K562 (cell line): Measurements from ENCODE around the gene GNPTAB. TPM values are rescaled to one million over a fixed set of nuclear protein-coding genes. Genes with fewer than 3 reads are reported as not detected.

Experiments
- ASH1L ChIP-seq: fragments of 450-650 bp; IDR thresholded peaks from 2 replicates; pipeline ENCODE4 v1.6.1; 2018; ENCODE audit warnings: borderline replicate concordance, mild to moderate bottlenecking, low read depth; ENCODE audit not compliant: partially characterized antibody
- BRCA1 ChIP-seq, 2 experiments: fragments of 450-650 bp in 1 of 2; sonication (generic) in 1 of 2; formaldehyde crosslinking in 1 of 2; IDR thresholded peaks; 2 replicates each; pipeline versions ENCODE4 v1.5.0 to v1.6.1; 2017 to 2020; ENCODE audit warnings: mild to moderate bottlenecking in 1 of 2, missing genetic modification reagents in 1 of 2
- CHD1 ChIP-seq: fragments of 200-600 bp; sonication (generic); IDR thresholded peaks from one replicate; pipeline ENCODE4 v1.6.1; 2012; ENCODE audit warnings: mild to moderate bottlenecking, moderate library complexity, low read length, inconsistent platforms
- EHMT2 ChIP-seq: fragments of 450-650 bp; IDR thresholded peaks from 2 replicates; pipeline ENCODE4 v1.6.1; 2018; ENCODE audit warnings: antibody characterized with exemption
- ELF4 ChIP-seq: fragments of 450-650 bp; formaldehyde crosslinking; IDR thresholded peaks from 2 replicates; pipeline ENCODE4 v1.4.0; 2022; ENCODE audit warnings: missing genetic modification characterization
- ESRRA ChIP-seq: fragments of 450-650 bp; IDR thresholded peaks from 2 replicates; pipeline ENCODE4 v1.6.1; 2014; ENCODE audit warnings: low read depth, mild to moderate bottlenecking, moderate library complexity, borderline replicate concordance
- FOS ChIP-seq: IDR thresholded peaks from 3 replicates; pipeline ENCODE4 v1.6.1; 2011; ENCODE audit not compliant: insufficient read length; ENCODE audit errors: extremely low read depth
- GTF2A2 ChIP-seq: IDR thresholded peaks from 2 replicates; pipeline ENCODE4 v1.6.1; 2016; ENCODE audit warnings: mild to moderate bottlenecking, missing genetic modification characterization, missing compliant biosample characterization
- HNRNPLL ChIP-seq: fragments of 200-400 bp; formaldehyde crosslinking; IDR thresholded peaks from 2 replicates; pipeline ENCODE4 v1.6.1; 2017; ENCODE audit warnings: low read length, low read depth, mild to moderate bottlenecking; ENCODE audit not compliant: poor library complexity, severe bottlenecking
- JUN ChIP-seq, 2 experiments: sonication (generic) in 1 of 2; formaldehyde crosslinking in 1 of 2; IDR thresholded peaks; 2 replicates each; pipeline versions ENCODE4 v1.6.1 to v1.8.0; 2012 to 2022; ENCODE audit warnings: borderline replicate concordance in 2 of 2, mild to moderate bottlenecking in 2 of 2, improper control_type of control experiment in 1 of 2, low read depth in 1 of 2, low read length in 1 of 2, missing genetic modification reagents in 1 of 2
- PRPF4 ChIP-seq: fragments of 200-400 bp; formaldehyde crosslinking; IDR thresholded peaks from one replicate; pipeline ENCODE4 v1.6.1; 2017; ENCODE audit warnings: low read length, low read depth, mild to moderate bottlenecking; ENCODE audit not compliant: insufficient read depth, poor library complexity, severe bottlenecking
- PTTG1 ChIP-seq: fragments of 450-650 bp; IDR thresholded peaks from 2 replicates; pipeline ENCODE4 v1.6.1; 2016; ENCODE audit warnings: low read depth, mild to moderate bottlenecking, missing genetic modification characterization, missing compliant biosample characterization
- SRSF3 ChIP-seq: fragments of 200-400 bp; formaldehyde crosslinking; IDR thresholded peaks from 2 replicates; pipeline ENCODE4 v1.6.1; 2016; ENCODE audit warnings: mild to moderate bottlenecking, low read length, moderate library complexity; ENCODE audit not compliant: insufficient read depth
- TCF3 ChIP-seq: sonication (generic); formaldehyde crosslinking; IDR thresholded peaks from 2 replicates; pipeline ENCODE4 v1.4.0; 2020; ENCODE audit warnings: mild to moderate bottlenecking, missing genetic modification reagents
- THRAP3 ChIP-seq: fragments of 450-650 bp; IDR thresholded peaks from 2 replicates; pipeline ENCODE4 v1.6.1; 2016; ENCODE audit warnings: mild to moderate bottlenecking, inconsistent platforms, borderline replicate concordance
- TRIM24 ChIP-seq, 2 experiments: fragments of 450-650 bp; IDR thresholded peaks; 2 replicates each; pipeline ENCODE4 v1.6.1; 2016
- XRCC5 ChIP-seq: fragments of 200-400 bp; formaldehyde crosslinking; IDR thresholded peaks from 2 replicates; pipeline ENCODE4 v1.6.1; 2017; ENCODE audit warnings: low read depth, mild to moderate bottlenecking, low read length
- ZBTB8A ChIP-seq: fragments of 450-650 bp; IDR thresholded peaks from 2 replicates; pipeline ENCODE4 v1.6.1; 2018; ENCODE audit warnings: mild to moderate bottlenecking, moderate library complexity; ENCODE audit not compliant: partially characterized antibody
- ZFPM2 ChIP-seq: fragments of 250-450 bp; sonication (Bioruptor Pico); IDR thresholded peaks from 2 replicates; pipeline ENCODE4 v1.5.1; 2022; ENCODE audit warnings: mild to moderate bottlenecking
- ZNF133 ChIP-seq: fragments of 250-450 bp; sonication (Bioruptor Pico); IDR thresholded peaks from 2 replicates; pipeline ENCODE4 v1.4.0; 2020; ENCODE audit warnings: mild to moderate bottlenecking
- ZNF174 ChIP-seq: fragments of 250-450 bp; sonication (Bioruptor Pico); IDR thresholded peaks from 2 replicates; pipeline ENCODE4 v1.4.0; 2020; ENCODE audit warnings: mild to moderate bottlenecking
- ZNF668 ChIP-seq: fragments of 250-450 bp; sonication (Bioruptor Pico); IDR thresholded peaks from 2 replicates; pipeline ENCODE4 v1.8.0; 2022; ENCODE audit warnings: mild to moderate bottlenecking, inconsistent platforms
- polyA plus RNA-seq, 8 experiments: library from polyadenylated mRNA; depleted of rRNA in 4 of 8; stranded (reverse) in 5 of 8; unstranded in 3 of 8; fragments of >200 nt; fragmentation: Nextera tagmentation in 2 of 8; fragmentation: Illumina TruSeq in 1 of 8; extraction: Ambion mirVana in 2 of 8; extraction: Trizol in 1 of 8; gene quantifications; 2 replicates each; pipeline versions ENCODE4 v1.2.1 to v1.2.3, GENCODE V29; 2011 to 2014; ENCODE audit warnings: inconsistent platforms in 1 of 8, missing spikeins in 1 of 8
- total RNA-seq, 7 experiments: library from RNA; depleted of rRNA in 6 of 7; stranded (reverse); fragments of >200 nt in 6 of 7; fragmentation: Illumina TruSeq in 2 of 7; extraction: Trizol in 2 of 7; gene quantifications; 2 replicates each; pipeline versions ENCODE4 v1.2.1 to v1.2.3, GENCODE V29; 2011 to 2021; ENCODE audit warnings: low replicate concordance in 1 of 7
- TF ChIP-seq, protein P1 (sequence below): fragments of 450-650 bp; IDR thresholded peaks from 2 replicates; pipeline ENCODE4 v1.6.1; 2017; ENCODE audit warnings: antibody characterized with exemption
- TF ChIP-seq, protein P2 (sequence below): fragments of 450-650 bp; IDR thresholded peaks from 2 replicates; pipeline ENCODE4 v1.6.1; 2016; ENCODE audit warnings: borderline replicate concordance
- TF ChIP-seq, protein P3 (sequence below): fragments of 450-650 bp; IDR thresholded peaks from one replicate; pipeline ENCODE4 v1.6.1; 2018; ENCODE audit warnings: mild to moderate bottlenecking, moderate library complexity; ENCODE audit not compliant: partially characterized antibody

GNPTAB gene
- total and polyA plus RNA-seq, 9 of the 15 experiments (the other 6 are each of a cell fraction or from before 2014, with no cell fraction given), result 5.9 to 23.2 (median 19.3) TPM

DNA sequence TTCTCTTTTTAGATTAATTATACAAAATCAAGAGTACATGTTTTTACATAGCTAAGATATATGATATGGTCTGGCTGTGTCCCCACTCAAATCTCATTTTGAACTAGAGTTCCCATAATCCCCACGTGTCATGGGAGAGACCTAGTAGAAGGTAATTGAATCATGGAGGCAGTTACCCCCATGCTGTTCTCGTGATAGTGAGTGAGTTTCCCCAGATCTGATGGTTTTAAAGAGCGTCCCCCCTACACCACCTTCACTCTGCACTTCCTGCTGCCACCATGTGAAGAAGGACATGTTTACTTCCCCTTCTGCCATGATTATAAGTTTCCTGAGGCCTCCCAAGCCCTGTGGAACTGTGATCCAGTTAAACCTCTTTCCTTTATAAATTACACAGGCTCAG, 25.2 kb upstream of the GNPTAB start (continued):
- TF ChIP-seq ZNF174 (CRISPR knock-in tag) (no peak), FOS (no peak), THRAP3 (no peak), TRIM24 (IDR thresholded peaks at IDR 0.05) (0 out of 4 replicates have a peak, but pooled peaks of 1 of the 2 experiments have one; percentile 15), GTF2A2 (no peak), ESRRA (no peak), CHD1 (no peak), HNRNPLL (no peak), ZNF133 (CRISPR knock-in tag) (no peak), PTTG1 (tag) (peak; percentile 53; the same call in 1 of the 2 replicates), ZFPM2 (CRISPR knock-in tag) (no peak), BRCA1 (IDR thresholded peaks at IDR 0.05) (no peak), BRCA1 (CRISPR knock-in tag; IDR thresholded peaks at IDR 0.05) (no peak), PRPF4 (no peak), EHMT2 (peak; percentile 16; the same call in 1 of the 2 replicates), ELF4 (CRISPR knock-in tag) (no peak), ZBTB8A (no peak), XRCC5 (no peak), ZNF668 (CRISPR knock-in tag) (no peak), TCF3 (no peak), ASH1L (no peak), JUN (IDR thresholded peaks at IDR 0.05; ENCODE audit: borderline replicate concordance, low read depth, low read length) (no peak), JUN (CRISPR knock-in tag; IDR thresholded peaks at IDR 0.05; ENCODE audit: borderline replicate concordance) (no peak), SRSF3 (no peak)
- TF ChIP-seq, protein P1, sequence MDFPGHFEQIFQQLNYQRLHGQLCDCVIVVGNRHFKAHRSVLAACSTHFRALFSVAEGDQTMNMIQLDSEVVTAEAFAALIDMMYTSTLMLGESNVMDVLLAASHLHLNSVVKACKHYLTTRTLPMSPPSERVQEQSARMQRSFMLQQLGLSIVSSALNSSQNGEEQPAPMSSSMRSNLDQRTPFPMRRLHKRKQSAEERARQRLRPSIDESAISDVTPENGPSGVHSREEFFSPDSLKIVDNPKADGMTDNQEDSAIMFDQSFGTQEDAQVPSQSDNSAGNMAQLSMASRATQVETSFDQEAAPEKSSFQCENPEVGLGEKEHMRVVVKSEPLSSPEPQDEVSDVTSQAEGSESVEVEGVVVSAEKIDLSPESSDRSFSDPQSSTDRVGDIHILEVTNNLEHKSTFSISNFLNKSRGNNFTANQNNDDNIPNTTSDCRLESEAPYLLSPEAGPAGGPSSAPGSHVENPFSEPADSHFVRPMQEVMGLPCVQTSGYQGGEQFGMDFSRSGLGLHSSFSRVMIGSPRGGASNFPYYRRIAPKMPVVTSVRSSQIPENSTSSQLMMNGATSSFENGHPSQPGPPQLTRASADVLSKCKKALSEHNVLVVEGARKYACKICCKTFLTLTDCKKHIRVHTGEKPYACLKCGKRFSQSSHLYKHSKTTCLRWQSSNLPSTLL, result no peak
- TF ChIP-seq, protein P2, sequence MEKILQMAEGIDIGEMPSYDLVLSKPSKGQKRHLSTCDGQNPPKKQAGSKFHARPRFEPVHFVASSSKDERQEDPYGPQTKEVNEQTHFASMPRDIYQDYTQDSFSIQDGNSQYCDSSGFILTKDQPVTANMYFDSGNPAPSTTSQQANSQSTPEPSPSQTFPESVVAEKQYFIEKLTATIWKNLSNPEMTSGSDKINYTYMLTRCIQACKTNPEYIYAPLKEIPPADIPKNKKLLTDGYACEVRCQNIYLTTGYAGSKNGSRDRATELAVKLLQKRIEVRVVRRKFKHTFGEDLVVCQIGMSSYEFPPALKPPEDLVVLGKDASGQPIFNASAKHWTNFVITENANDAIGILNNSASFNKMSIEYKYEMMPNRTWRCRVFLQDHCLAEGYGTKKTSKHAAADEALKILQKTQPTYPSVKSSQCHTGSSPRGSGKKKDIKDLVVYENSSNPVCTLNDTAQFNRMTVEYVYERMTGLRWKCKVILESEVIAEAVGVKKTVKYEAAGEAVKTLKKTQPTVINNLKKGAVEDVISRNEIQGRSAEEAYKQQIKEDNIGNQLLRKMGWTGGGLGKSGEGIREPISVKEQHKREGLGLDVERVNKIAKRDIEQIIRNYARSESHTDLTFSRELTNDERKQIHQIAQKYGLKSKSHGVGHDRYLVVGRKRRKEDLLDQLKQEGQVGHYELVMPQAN, result no peak
- TF ChIP-seq, protein P3, sequence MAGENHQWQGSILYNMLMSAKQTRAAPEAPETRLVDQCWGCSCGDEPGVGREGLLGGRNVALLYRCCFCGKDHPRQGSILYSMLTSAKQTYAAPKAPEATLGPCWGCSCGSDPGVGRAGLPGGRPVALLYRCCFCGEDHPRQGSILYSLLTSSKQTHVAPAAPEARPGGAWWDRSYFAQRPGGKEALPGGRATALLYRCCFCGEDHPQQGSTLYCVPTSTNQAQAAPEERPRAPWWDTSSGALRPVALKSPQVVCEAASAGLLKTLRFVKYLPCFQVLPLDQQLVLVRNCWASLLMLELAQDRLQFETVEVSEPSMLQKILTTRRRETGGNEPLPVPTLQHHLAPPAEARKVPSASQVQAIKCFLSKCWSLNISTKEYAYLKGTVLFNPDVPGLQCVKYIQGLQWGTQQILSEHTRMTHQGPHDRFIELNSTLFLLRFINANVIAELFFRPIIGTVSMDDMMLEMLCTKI, result no peak
